K562 (cell line): Measurements from ENCODE around the gene ZNF362. TPM values are rescaled to one million over a fixed set of nuclear protein-coding genes. Genes with fewer than 3 reads are reported as not detected.
A peak's percentile ranks its signal among the peaks of the same experiment; 100 is the strongest.

ENCODE experiments used
- CBFA2T3 ChIP-seq: fragments of 450-650 bp; IDR thresholded peaks from 2 replicates; pipeline ENCODE4 v1.6.1; 2017
- CBFB ChIP-seq: sonication (generic); formaldehyde crosslinking; IDR thresholded peaks from 2 replicates; pipeline ENCODE4 v1.4.0; 2020; ENCODE audit warnings: mild to moderate bottlenecking, missing genetic modification reagents
- CXXC5 ChIP-seq: fragments of 250-450 bp; sonication (Bioruptor Pico); IDR thresholded peaks from 2 replicates; pipeline ENCODE4 v1.8.0; 2022; ENCODE audit warnings: inconsistent platforms, mild to moderate bottlenecking, moderate library complexity
- HCFC1 ChIP-seq: IDR thresholded peaks from 2 replicates; pipeline ENCODE4 v1.6.1; 2012; ENCODE audit warnings: low read depth, low read length, improper control_type of control experiment
- HDAC6 ChIP-seq: IDR thresholded peaks from 2 replicates; pipeline ENCODE4 v1.6.1; 2012; ENCODE audit warnings: low read depth, mild to moderate bottlenecking, control low read depth, inconsistent platforms, low read length, moderate library complexity
- HMG20B ChIP-seq: fragments of 250-450 bp; sonication (Bioruptor Pico); IDR thresholded peaks from 2 replicates; pipeline ENCODE4 v1.5.0; 2021; ENCODE audit warnings: mild to moderate bottlenecking
- HSF4 ChIP-seq: fragments of 250-450 bp; sonication (Bioruptor Pico); IDR thresholded peaks from 2 replicates; pipeline ENCODE4 v2.1.2; 2022; ENCODE audit warnings: mild to moderate bottlenecking, moderate library complexity, borderline replicate concordance
- IFI16 ChIP-seq: fragments of 250-450 bp; sonication (Bioruptor Pico); IDR thresholded peaks from 2 replicates; pipeline ENCODE4 v2.1.2; 2022; ENCODE audit warnings: mild to moderate bottlenecking, inconsistent platforms
- IRF1 ChIP-seq: sonication (generic); formaldehyde crosslinking; IDR thresholded peaks from 2 replicates; pipeline ENCODE4 v1.8.0; 2022; ENCODE audit warnings: missing genetic modification reagents, mild to moderate bottlenecking, borderline replicate concordance
- KLF6 ChIP-seq: fragments of 250-450 bp; sonication (Bioruptor Pico); IDR thresholded peaks from 2 replicates; pipeline ENCODE4 v1.4.0; 2020; ENCODE audit warnings: mild to moderate bottlenecking, moderate library complexity, borderline replicate concordance
- MEIS2 ChIP-seq: fragments of 450-650 bp; IDR thresholded peaks from 2 replicates; pipeline ENCODE4 v1.6.1; 2014; ENCODE audit warnings: mild to moderate bottlenecking; ENCODE audit not compliant: partially characterized antibody
- PHF20 ChIP-seq: fragments of 450-650 bp; IDR thresholded peaks from 2 replicates; pipeline ENCODE4 v1.6.1; 2018; ENCODE audit not compliant: partially characterized antibody
- PYGO2 ChIP-seq: fragments of 450-650 bp; IDR thresholded peaks from 2 replicates; pipeline ENCODE4 v1.6.1; 2016; ENCODE audit warnings: mild to moderate bottlenecking, missing genetic modification characterization, moderate library complexity, missing compliant biosample characterization
- SMAD4 ChIP-seq: fragments of 250-450 bp; sonication (Bioruptor Pico); conservative IDR thresholded peaks from 2 replicates; pipeline ENCODE4 v1.8.0; 2021; ENCODE audit warnings: inconsistent platforms, mild to moderate bottlenecking, moderate library complexity
- ZFP1 ChIP-seq: fragments of 450-650 bp; formaldehyde crosslinking; IDR thresholded peaks from 2 replicates; pipeline ENCODE4 v1.4.0; 2020; ENCODE audit warnings: mild to moderate bottlenecking, mixed read lengths
- ZFX ChIP-seq: sonication (generic); formaldehyde crosslinking; IDR thresholded peaks from 2 replicates; pipeline ENCODE4 v1.8.0; 2022; ENCODE audit warnings: mild to moderate bottlenecking, missing genetic modification reagents, moderate library complexity
- ZNF175 ChIP-seq: fragments of 200-800 bp; sonication (Bioruptor generic); IDR thresholded peaks from 2 replicates; pipeline ENCODE4 v1.6.1; 2016; ENCODE audit warnings: low read depth, mild to moderate bottlenecking, missing genetic modification characterization, missing compliant biosample characterization
- ZNF76 ChIP-seq: fragments of 250-450 bp; sonication (Bioruptor Pico); IDR thresholded peaks from 2 replicates; pipeline ENCODE4 v1.4.0; 2020; ENCODE audit warnings: mild to moderate bottlenecking, moderate library complexity, borderline replicate concordance
- ZNF785 ChIP-seq: fragments of 250-450 bp; sonication (Bioruptor Pico); IDR thresholded peaks from 2 replicates; pipeline ENCODE4 v1.4.0; 2020; ENCODE audit warnings: mild to moderate bottlenecking
- polyA plus RNA-seq, 8 experiments: library from polyadenylated mRNA; depleted of rRNA in 4 of 8; stranded (reverse) in 5 of 8; unstranded in 3 of 8; fragments of >200 nt; fragmentation: Nextera tagmentation in 2 of 8; fragmentation: Illumina TruSeq in 1 of 8; extraction: Ambion mirVana in 2 of 8; extraction: Trizol in 1 of 8; gene quantifications; 2 replicates each; pipeline versions ENCODE4 v1.2.1 to v1.2.3, GENCODE V29; 2011 to 2014; ENCODE audit warnings: inconsistent platforms in 1 of 8, missing spikeins in 1 of 8
- total RNA-seq, 7 experiments: library from RNA; depleted of rRNA in 6 of 7; stranded (reverse); fragments of >200 nt in 6 of 7; fragmentation: Illumina TruSeq in 2 of 7; extraction: Trizol in 2 of 7; gene quantifications; 2 replicates each; pipeline versions ENCODE4 v1.2.1 to v1.2.3, GENCODE V29; 2011 to 2021; ENCODE audit warnings: low replicate concordance in 1 of 7
- TF ChIP-seq, protein P1 (sequence below): fragments of 250-450 bp; sonication (Bioruptor Pico); IDR thresholded peaks from 2 replicates; pipeline ENCODE4 v1.4.0; 2020; ENCODE audit warnings: mild to moderate bottlenecking, moderate library complexity
- TF ChIP-seq, protein P2 (sequence below): IDR thresholded peaks from 3 replicates; pipeline ENCODE4 v1.6.1; 2011; ENCODE audit warnings: borderline replicate concordance, mild to moderate bottlenecking; ENCODE audit not compliant: insufficient read length, insufficient read depth
- TF ChIP-seq, protein P3 (sequence below): fragments of 450-650 bp; formaldehyde crosslinking; conservative IDR thresholded peaks from 2 replicates; pipeline ENCODE4 v1.4.0; 2022; ENCODE audit warnings: mild to moderate bottlenecking, missing genetic modification characterization

Gene ZNF362
- total and polyA plus RNA-seq, 9 of the 15 experiments (the other 6 are each of a cell fraction or from before 2014, with no cell fraction given): 0.01 to 1.1 (median 0.35) TPM; not detected in 1

DNA sequence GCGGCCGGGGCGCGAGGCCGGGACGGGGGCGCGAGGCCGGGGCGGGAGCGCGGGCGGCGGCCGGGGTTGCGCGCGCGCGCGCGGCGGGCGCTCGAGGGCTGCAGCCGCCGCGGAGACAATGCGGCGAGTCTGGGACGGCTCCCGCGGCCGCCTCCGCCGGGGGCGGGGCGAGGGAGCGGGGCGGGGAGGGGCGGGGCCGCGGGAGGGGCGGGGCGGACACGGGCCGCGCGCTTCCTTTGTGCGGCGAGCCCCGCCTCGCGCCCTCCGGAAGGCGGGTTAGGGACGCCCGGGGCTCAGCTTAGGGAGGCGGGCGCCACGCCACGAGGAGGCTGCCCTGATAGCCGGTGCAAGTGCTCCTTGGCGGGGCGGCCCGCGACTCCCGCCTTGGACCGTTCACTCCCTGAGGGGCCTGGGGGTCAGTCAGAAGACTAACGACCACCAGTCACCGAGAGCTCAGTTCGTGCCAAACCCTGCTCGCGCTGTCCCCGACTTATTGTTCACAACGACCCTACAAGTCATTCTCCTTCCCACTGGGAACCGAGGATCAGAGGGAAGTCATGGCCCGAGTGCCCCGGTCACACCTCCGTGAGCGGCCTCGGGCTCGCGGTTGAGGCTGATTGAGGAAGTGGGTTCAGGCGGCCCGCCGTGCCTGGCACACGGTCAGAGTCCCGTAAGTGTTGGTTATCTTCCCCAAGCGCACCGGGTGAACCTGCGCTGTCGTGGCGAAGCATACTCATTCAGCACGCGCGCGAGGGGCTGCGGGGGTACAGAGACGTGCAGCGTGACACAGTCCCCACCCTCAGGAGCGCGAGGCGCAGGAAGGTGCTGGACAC is 93.7 kb downstream of the ZNF362 start (continued):
- TF ChIP-seq HDAC6: no peak
- no peak for TF ChIP-seq HSF4 (CRISPR knock-in tag)
- TF ChIP-seq SMAD4: peak; percentile 59
- peak; percentile 87 for TF ChIP-seq CXXC5 (CRISPR knock-in tag)
- no peak for TF ChIP-seq MEIS2
- TF ChIP-seq IFI16 (CRISPR knock-in tag): no peak
- TF ChIP-seq, protein P1, sequence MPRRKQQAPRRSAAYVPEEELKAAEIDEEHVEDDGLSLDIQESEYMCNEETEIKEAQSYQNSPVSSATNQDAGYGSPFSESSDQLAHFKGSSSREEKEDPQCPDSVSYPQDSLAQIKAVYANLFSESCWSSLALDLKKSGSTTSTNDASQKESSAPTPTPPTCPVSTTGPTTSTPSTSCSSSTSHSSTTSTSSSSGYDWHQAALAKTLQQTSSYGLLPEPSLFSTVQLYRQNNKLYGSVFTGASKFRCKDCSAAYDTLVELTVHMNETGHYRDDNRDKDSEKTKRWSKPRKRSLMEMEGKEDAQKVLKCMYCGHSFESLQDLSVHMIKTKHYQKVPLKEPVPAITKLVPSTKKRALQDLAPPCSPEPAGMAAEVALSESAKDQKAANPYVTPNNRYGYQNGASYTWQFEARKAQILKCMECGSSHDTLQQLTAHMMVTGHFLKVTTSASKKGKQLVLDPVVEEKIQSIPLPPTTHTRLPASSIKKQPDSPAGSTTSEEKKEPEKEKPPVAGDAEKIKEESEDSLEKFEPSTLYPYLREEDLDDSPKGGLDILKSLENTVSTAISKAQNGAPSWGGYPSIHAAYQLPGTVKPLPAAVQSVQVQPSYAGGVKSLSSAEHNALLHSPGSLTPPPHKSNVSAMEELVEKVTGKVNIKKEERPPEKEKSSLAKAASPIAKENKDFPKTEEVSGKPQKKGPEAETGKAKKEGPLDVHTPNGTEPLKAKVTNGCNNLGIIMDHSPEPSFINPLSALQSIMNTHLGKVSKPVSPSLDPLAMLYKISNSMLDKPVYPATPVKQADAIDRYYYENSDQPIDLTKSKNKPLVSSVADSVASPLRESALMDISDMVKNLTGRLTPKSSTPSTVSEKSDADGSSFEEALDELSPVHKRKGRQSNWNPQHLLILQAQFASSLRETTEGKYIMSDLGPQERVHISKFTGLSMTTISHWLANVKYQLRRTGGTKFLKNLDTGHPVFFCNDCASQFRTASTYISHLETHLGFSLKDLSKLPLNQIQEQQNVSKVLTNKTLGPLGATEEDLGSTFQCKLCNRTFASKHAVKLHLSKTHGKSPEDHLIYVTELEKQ (CRISPR knock-in tag): no peak
- TF ChIP-seq, protein P2, sequence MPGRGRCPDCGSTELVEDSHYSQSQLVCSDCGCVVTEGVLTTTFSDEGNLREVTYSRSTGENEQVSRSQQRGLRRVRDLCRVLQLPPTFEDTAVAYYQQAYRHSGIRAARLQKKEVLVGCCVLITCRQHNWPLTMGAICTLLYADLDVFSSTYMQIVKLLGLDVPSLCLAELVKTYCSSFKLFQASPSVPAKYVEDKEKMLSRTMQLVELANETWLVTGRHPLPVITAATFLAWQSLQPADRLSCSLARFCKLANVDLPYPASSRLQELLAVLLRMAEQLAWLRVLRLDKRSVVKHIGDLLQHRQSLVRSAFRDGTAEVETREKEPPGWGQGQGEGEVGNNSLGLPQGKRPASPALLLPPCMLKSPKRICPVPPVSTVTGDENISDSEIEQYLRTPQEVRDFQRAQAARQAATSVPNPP: no peak
- 0 out of 2 replicates have a peak, but pooled peaks have one; percentile 10 for TF ChIP-seq KLF6 (CRISPR knock-in tag)
- no peak for TF ChIP-seq PYGO2 (tag)
- TF ChIP-seq ZFP1 (CRISPR knock-in tag): no peak
- no peak; the same call in 1 of the 2 replicates for TF ChIP-seq IRF1
- no peak for TF ChIP-seq CBFA2T3
- TF ChIP-seq ZFX (CRISPR knock-in tag): peak; percentile 74
- peak; percentile 83 for TF ChIP-seq CBFB (CRISPR knock-in tag)
- peak; percentile 54 for TF ChIP-seq PHF20
- TF ChIP-seq ZNF785 (CRISPR knock-in tag): no peak
- TF ChIP-seq ZNF175 (CRISPR knock-in tag): no peak; the same call in 1 of the 2 replicates
- peak; percentile 73; the same call in 1 of the 2 replicates for TF ChIP-seq ZNF76 (CRISPR knock-in tag)
- TF ChIP-seq, protein P3, sequence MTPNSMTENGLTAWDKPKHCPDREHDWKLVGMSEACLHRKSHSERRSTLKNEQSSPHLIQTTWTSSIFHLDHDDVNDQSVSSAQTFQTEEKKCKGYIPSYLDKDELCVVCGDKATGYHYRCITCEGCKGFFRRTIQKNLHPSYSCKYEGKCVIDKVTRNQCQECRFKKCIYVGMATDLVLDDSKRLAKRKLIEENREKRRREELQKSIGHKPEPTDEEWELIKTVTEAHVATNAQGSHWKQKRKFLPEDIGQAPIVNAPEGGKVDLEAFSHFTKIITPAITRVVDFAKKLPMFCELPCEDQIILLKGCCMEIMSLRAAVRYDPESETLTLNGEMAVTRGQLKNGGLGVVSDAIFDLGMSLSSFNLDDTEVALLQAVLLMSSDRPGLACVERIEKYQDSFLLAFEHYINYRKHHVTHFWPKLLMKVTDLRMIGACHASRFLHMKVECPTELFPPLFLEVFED (CRISPR knock-in tag): 0 out of 2 replicates have a peak, but pooled peaks have one; percentile 75
- TF ChIP-seq HMG20B: 0 out of 2 replicates have a peak, but pooled peaks have one; percentile 33
- TF ChIP-seq HCFC1: no peak
